Adipocyte (in vitro differentiated cells): Measurements from ENCODE around the gene PLOD1.
"Not testable (repeated sequence)": the region's sequence is repeated elsewhere in the genome, so short reads cannot be mapped to it uniquely, and the experiment has no call there.

ENCODE experiments used
- DNase-seq: peaks from one replicate; pipeline ENCODE4 v3.0.0-alpha.2; 2015; ENCODE audit warnings: low read depth
- H3K27me3 ChIP-seq: replicated peaks from 2 replicates; pipeline ENCODE4 v1.7.0; 2013; ENCODE audit warnings: mild to moderate bottlenecking, low read length, moderate library complexity; ENCODE audit not compliant: control insufficient read depth, insufficient read depth
- H3K36me3 ChIP-seq: 2 replicates; pipeline ENCODE4 v1.7.0; 2013; ENCODE audit warnings: low read length, mild to moderate bottlenecking, moderate library complexity; ENCODE audit not compliant: control insufficient read depth, insufficient read depth, severe bottlenecking
- H3K4me1 ChIP-seq: 2 replicates; pipeline ENCODE4 v1.7.0; 2013; ENCODE audit warnings: mild to moderate bottlenecking, low read length, moderate library complexity; ENCODE audit not compliant: control insufficient read depth, insufficient read depth
- H3K4me3 ChIP-seq: 2 replicates; pipeline ENCODE4 v1.7.0; 2013; ENCODE audit warnings: mild to moderate bottlenecking, low read length, moderate library complexity
- H3K9ac ChIP-seq: 2 replicates; pipeline ENCODE4 v1.7.0; 2013; ENCODE audit warnings: mild to moderate bottlenecking, low read length, moderate library complexity
- H3K9me3 ChIP-seq: 2 replicates; pipeline ENCODE4 v1.7.0; 2013; ENCODE audit warnings: mild to moderate bottlenecking, low read length, moderate library complexity; ENCODE audit not compliant: control insufficient read depth

The PLOD1 gene

DNA sequence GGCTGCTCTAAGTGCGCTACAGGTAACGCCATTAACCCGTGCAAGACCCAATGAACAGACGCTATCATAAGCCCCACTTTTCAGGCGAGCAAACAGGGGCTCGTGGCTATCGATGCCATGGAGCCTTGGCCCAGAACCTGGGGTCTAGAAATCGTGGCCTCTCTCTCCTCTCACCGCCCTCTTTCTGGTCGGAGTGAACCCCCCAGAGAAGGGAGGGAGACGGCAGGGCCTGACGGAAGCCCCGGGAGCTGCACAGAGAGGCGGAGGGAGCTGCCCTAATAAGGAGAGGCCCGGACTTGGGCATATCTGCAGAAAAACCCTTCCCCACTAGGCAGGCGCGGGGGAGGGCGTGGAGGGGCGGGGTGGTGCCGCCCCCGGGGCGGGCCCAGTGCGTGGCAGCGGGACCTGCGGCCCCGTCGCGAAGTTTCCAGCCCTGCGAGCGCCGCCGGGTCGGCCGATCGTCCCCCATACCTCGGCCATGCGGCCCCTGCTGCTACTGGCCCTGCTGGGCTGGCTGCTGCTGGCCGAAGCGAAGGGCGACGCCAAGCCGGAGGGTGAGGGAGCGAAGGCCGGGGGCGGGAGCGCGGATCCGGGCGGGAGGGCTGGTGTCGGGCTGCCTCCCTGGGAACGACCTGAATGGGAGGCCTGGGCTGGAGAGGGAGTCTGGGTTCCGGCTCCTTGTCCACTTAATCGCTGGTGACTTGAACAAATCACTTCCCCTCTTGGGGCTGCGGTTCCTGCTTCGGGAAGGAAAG, at the start of gene PLOD1:
Gene PLOD1, plus strand, starts transcription at position 416 of the 755 bp plus-strand sequence. Its CDS starts 63 bp downstream, at position 479.
- Histone ChIP-seq H3K9me3 (no peaks in the 10 kb centered on the region), H3K4me1 (peaks cover 29% of the 10 kb centered on the region), H3K27me3 (no peaks in the 10 kb centered on the region), H3K4me3 (peak within 1 kb of the TSS; percentile 92), H3K36me3 (no peaks in the 10 kb centered on the region), H3K9ac (peak within 1 kb of the TSS; percentile 87)
- peak; percentile 94 for DNase-seq

DNA sequence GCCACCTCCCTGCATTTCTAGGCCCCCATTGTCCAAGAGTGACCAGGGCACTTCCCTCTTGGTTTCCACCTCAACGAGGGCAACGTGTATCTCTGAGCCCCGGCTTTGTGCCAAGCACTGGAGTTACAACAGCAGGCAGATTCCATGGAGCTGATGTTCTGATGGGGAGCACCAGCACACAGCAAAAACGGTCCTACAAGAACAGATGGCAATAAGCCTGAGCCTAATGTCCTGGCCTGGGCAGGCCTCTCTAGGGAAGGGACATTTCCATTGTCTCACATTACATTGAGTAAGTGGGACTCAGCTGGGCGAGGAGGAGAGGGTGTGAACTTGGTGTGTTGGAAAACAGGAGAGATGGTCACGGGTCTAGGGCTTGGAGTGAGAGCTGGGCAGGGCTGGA, 48.6 kb upstream of the PLOD1 start:
- H3K9ac ChIP-seq: no peak overlapping the region
- H3K9me3 ChIP-seq: no peaks in the 10 kb centered on the region
- H3K27me3 ChIP-seq: peaks cover 52% of the 10 kb centered on the region
- no peak overlapping the region for H3K4me3 ChIP-seq
- H3K36me3 ChIP-seq: no peaks in the 10 kb centered on the region
- H3K4me1 ChIP-seq: no peaks in the 10 kb centered on the region
- no peak for DNase-seq

DNA sequence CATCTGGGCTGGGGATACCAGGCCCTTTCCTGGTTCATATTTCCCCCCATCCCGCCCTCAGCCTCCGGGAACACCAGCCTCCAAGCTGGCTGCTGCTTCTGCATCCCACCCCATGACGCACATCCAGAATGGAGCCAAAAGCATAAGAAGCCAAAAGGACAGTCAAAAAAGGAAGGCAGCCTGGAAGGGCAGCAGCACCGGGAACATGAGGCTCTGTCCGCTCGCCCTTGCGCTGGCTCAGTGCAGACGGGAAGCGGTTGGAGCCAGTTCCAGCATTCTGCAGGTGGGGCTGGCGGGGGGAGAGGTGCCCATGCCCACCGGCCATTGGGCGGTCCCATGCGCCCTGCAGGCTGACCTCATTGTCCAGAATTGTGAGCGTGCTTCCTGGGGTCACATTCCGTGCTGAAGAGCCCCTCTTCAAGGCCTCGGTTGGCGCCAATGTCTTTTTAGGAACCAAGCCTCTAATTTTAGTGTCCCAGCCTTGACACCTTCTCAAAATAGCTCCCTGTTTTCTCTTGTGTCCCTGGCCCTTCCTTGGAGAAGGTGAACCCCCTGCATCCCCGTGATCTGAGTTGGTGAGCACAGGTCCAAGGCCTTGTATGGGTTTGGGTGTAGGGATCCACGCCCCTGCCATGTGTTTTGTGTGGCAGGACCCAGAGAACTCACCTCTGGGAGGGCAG, 47.4 kb upstream of the PLOD1 start:
- Histone ChIP-seq H3K4me3 (no peak overlapping the region), H3K9me3 (no peaks in the 10 kb centered on the region), H3K9ac (no peak overlapping the region), H3K27me3 (peaks cover 56% of the 10 kb centered on the region), H3K4me1 (no peaks in the 10 kb centered on the region), H3K36me3 (no peaks in the 10 kb centered on the region)
- no peak for DNase-seq

DNA sequence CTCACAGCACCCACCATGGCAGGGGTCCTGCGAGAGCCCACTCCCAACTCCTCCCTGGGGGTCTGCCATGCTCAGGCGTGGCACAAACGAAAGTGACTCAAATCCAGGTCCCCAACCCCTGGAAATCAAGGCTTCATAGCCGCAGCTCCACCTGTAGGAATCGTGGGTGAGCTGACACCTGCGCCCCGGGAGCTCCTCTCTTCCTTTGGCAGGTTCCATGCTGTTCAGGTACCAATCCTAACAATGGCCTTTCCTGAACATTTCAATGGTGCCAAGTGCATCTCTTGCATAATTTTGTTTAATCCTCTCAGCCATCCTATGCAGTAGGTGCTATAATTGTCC, 46.9 kb upstream of the PLOD1 start:
- Histone ChIP-seq H3K9ac (no peak overlapping the region), H3K4me3 (no peak overlapping the region), H3K9me3 (no peaks in the 10 kb centered on the region), H3K4me1 (no peaks in the 10 kb centered on the region), H3K27me3 (peaks cover 59% of the 10 kb centered on the region), H3K36me3 (no peaks in the 10 kb centered on the region)
- DNase-seq: no peak

DNA sequence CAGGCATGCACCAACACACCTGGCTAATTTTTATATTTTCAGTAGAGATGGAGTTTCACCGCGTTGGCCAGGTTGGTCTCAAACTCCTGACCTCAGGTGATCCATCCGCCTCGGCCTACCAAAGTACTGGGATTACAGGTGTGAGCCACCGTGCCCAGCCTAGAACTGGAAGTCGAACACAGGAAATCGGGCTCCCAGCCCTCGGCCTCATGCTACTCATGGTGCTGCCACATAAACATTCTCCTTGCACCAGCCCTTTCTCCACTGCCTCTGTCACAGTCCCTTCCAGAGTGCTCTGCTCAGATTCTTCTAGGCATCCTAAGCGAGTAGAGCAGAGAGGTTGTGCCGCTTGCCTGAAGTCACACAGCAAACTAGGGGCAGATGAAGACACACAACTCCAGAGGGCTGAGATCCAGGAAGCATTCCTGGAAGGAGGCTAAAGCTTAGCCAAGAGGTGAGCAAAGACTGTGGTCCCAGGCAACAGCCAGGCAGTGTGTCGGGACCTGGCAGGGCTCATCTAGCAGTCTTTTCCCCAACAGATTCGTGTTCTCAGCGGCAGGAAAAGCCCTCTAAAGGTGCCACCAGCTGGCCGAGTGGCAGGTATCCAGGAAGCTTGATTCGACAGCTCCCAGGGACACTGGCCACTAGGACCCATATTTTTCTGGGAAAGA, 46.2 kb upstream of the PLOD1 start:
- H3K4me3 ChIP-seq: no peak overlapping the region
- H3K9me3 ChIP-seq: no peaks in the 10 kb centered on the region
- H3K27me3 ChIP-seq: peaks cover 58% of the 10 kb centered on the region
- no peak overlapping the region for H3K9ac ChIP-seq
- H3K36me3 ChIP-seq: no peaks in the 10 kb centered on the region
- peaks cover 4% of the 10 kb centered on the region for H3K4me1 ChIP-seq
- no peak for DNase-seq

DNA sequence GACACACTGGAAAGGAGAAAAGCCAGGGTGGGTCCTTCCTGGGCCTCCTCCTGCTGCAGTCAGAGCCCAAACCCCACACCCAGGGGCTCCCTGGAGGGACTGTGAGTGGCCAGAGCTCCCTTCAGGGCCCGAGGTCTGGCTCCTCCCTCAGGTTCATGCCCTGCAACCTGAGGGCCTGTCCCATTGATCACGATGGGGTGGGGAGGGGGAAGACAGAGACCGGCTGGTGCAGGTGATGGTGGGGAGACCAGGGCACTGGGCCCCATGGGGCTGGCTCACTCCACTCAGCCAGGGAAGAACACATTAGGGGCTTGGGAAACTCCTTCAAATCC, 45.7 kb upstream of the PLOD1 start:
- no peak overlapping the region for H3K9ac ChIP-seq
- peaks cover 56% of the 10 kb centered on the region for H3K27me3 ChIP-seq
- DNase-seq: no peak
- H3K4me3 ChIP-seq: no peak overlapping the region
- peaks cover 7% of the 10 kb centered on the region for H3K4me1 ChIP-seq
- no peaks in the 10 kb centered on the region for H3K9me3 ChIP-seq
- no peaks in the 10 kb centered on the region for H3K36me3 ChIP-seq

DNA sequence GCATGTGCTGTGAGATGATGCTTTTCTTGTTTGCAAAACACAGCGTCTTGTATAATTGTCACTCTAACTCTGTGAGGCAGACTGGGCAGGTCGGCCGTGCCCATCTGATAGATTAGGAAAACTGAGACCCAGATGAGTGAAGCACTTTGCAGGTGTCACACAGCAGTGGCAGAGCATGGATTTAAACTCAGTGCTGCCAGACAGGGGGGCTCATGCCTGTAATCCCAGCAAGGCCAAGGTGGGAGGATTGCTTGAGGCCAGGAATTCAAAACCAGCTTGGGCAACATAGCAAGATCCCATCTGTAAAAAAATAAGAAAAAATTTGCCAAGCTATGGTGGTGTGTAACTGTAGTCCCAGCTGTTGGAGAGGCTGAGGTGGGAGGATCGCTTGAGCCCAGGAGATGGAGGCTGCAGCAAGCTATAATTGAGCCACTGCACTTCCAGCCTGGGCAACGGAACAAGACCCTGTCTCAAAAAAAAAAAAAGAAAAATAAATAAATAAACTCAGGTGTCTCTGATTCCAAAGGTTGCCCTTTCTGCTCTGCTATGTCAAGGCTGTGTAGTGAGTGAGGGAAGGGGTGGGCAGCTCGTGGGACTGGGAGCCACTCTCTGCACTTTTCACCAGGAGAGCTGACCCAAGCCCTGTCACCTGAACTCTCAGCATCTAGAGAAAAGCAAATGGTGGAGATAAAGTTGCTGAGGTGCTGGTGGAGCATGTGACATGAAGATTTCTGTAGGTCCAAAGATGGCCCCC, 42.9 kb upstream of the PLOD1 start:
- Histone ChIP-seq H3K9me3 (no peaks in the 10 kb centered on the region), H3K4me3 (no peak overlapping the region), H3K9ac (no peak overlapping the region), H3K36me3 (no peaks in the 10 kb centered on the region), H3K27me3 (peaks cover 52% of the 10 kb centered on the region), H3K4me1 (peaks cover 7% of the 10 kb centered on the region)
- DNase-seq: no peak

DNA sequence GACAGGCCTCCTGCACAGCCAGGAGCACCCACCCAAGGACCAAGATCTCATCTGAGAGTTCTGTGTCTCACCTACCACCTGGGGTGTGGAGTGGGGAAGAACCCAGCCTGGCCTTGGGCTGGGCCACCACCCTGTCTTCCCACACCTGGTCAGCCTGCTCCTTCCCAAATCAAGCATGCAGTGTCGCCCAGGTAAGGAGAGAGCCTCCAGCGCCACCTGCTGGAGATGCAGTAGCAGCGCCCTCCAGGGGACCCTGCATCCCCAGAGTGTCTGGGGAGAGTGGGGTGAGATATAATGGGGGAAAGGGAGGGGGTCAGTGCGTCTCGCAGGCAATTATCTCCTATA, 40.6 kb upstream of the PLOD1 start:
- Histone ChIP-seq H3K36me3 (no peaks in the 10 kb centered on the region), H3K4me1 (peaks cover 7% of the 10 kb centered on the region), H3K4me3 (no peak overlapping the region), H3K27me3 (peaks cover 45% of the 10 kb centered on the region), H3K9ac (no peak overlapping the region), H3K9me3 (no peaks in the 10 kb centered on the region)
- peak; percentile 62 for DNase-seq

DNA sequence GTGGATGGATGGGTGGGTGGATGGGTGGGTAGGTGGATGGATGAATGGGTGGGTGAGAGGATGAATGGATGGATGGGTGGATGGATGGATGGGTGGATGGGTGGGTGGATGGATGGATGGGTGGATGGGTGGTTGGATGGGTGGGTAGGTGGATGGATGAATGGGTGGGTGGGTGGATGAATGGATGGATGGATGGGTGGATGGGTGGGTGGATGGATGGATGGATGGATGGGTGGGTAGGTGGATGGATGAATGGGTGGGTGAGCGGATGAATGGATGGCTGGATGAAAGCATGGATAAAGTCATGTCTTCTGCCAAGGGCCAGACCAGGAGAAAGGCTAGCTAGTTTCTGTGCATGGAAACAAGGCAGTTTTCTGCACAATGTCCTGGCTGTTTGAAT, 40.0 kb upstream of the PLOD1 start:
- not testable (repeated sequence) for H3K36me3 ChIP-seq, H3K9me3 ChIP-seq, DNase-seq, H3K4me1 ChIP-seq, H3K9ac ChIP-seq, H3K4me3 ChIP-seq
- H3K27me3 ChIP-seq: peaks cover 51% of the 10 kb centered on the region

DNA sequence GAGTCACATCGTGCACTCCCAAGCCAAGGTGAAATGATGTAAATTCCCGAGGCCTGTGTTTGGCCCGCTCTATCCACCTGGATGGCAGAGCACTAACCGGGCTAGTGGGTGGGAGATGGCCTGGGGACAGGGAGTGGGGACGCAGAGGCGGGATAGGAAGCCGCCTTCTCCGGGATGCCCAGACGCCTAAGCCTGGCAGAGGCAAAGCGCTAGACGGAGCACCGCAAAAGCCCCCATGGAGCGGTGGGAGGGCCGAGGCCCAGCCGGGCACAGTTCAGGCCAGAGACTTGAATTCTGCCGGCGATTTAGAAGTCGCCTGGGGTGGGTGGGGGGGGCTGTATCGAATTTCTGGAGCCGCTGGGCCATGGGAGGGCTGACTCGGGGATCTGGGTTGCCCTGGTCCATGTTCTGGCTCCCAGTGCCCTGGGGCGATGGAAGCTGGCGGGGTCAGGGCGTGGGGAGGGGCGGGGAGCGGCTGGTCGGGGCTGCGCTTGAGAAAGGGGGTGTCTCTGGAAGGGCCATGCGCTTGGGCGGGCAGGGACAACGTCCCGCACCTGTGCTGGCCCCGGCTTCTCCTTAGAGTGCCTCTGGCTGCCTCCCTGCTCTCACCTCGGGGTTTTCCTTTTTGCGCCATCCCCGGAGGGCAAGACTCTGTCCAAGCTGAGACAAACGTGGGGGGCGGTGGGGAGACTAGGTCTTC, 36.3 kb upstream of the PLOD1 start:
- H3K4me3 ChIP-seq: no peak overlapping the region
- H3K4me1 ChIP-seq: peaks cover 4% of the 10 kb centered on the region
- no peak overlapping the region for H3K9ac ChIP-seq
- no peaks in the 10 kb centered on the region for H3K9me3 ChIP-seq
- no peaks in the 10 kb centered on the region for H3K36me3 ChIP-seq
- no peak for DNase-seq
- peaks cover 34% of the 10 kb centered on the region for H3K27me3 ChIP-seq
